CD4-positive, alpha-beta memory T cell (primary cell): ENCODE data around the gene PDIA2. TPM values are rescaled to one million over a fixed set of nuclear protein-coding genes. Genes with fewer than 3 reads are reported as not detected.

Experiments
- CTCF ChIA-PET: fragments of 350-600 bp; sonication (Branson Sonifier 250); formaldehyde crosslinking; loops from one replicate; lab custom pipeline; 2021; ENCODE audit warnings: inconsistent platforms; ENCODE audit not compliant: partially characterized antibody; lab: Charles Lee
- POLR2A ChIA-PET: fragments of 350-600 bp; sonication (Branson Sonifier 250); formaldehyde crosslinking; loops from one replicate; lab custom pipeline; 2021; ENCODE audit not compliant: partially characterized antibody; lab: Charles Lee
- DNase-seq, 5 donors: peaks; one replicate each; pipeline versions ENCODE4 v3.0.0 to v3.0.0-alpha.2; 2020 to 2022; ENCODE audit warnings: mixed read lengths in 1 of 5
- H3K27ac ChIP-seq: one replicate; pipeline ENCODE4 v1.7.0; 2013; ENCODE audit warnings: low read depth, low read length
- H3K27me3 ChIP-seq: 2 replicates; pipeline ENCODE4 v1.7.0; 2013; ENCODE audit warnings: mild to moderate bottlenecking, low read length, moderate library complexity; ENCODE audit not compliant: insufficient read depth
- H3K36me3 ChIP-seq: 2 replicates; pipeline ENCODE4 v1.7.0; 2013; ENCODE audit warnings: mild to moderate bottlenecking, low read length, moderate library complexity; ENCODE audit not compliant: insufficient read depth
- H3K4me1 ChIP-seq: 2 replicates; pipeline ENCODE4 v1.7.0; 2013; ENCODE audit warnings: mild to moderate bottlenecking, low read length, moderate library complexity; ENCODE audit not compliant: insufficient read depth
- H3K4me3 ChIP-seq, 2 donors: one replicate each; pipeline ENCODE4 v1.7.0; 2013; ENCODE audit warnings: low read length in 2 of 2, mild to moderate bottlenecking in 1 of 2
- H3K9me3 ChIP-seq, 2 donors: one replicate each; pipeline ENCODE4 v1.7.0; 2013; ENCODE audit warnings: low read length in 2 of 2, control low read depth in 1 of 2; ENCODE audit not compliant: control insufficient read depth in 1 of 2
- H3K27ac Mint-ChIP-seq, 7 donors: one replicate each; pipeline ENCODE4 v1.8.0; 2020 to 2021; ENCODE audit warnings: mixed read lengths in 7 of 7, mild to moderate bottlenecking in 6 of 7, inconsistent platforms in 3 of 7, moderate library complexity in 3 of 7
- H3K27me3 Mint-ChIP-seq, 2 donors: one replicate each; pipeline ENCODE4 v1.8.0; 2020 to 2021; ENCODE audit warnings: mixed read lengths in 2 of 2
- H3K36me3 Mint-ChIP-seq, 2 donors: one replicate each; pipeline ENCODE4 v1.8.0; 2020 to 2021; ENCODE audit warnings: mixed read lengths in 2 of 2, inconsistent platforms in 1 of 2, mild to moderate bottlenecking in 1 of 2
- H3K4me1 Mint-ChIP-seq, 4 donors: one replicate each; pipeline ENCODE4 v1.8.0; 2020 to 2021; ENCODE audit warnings: mixed read lengths in 4 of 4, mild to moderate bottlenecking in 1 of 4
- H3K4me3 Mint-ChIP-seq, 8 donors: one replicate each; pipeline ENCODE4 v1.8.0; 2020 to 2021; ENCODE audit warnings: mixed read lengths in 8 of 8, mild to moderate bottlenecking in 7 of 8, moderate library complexity in 6 of 8, inconsistent platforms in 3 of 8
- H3K9me3 Mint-ChIP-seq, 8 donors: one replicate each; pipeline ENCODE4 v1.8.0; 2020 to 2021; ENCODE audit warnings: mixed read lengths in 8 of 8, mild to moderate bottlenecking in 5 of 8, inconsistent platforms in 3 of 8, moderate library complexity in 1 of 8
- intact Hi-C: fragments of 100-400 bp; cut with micrococcal nuclease; formaldehyde crosslinking; loops from one replicate; pipeline ENCODE4 v1.15.1; 2023
- polyA plus RNA-seq, 2 donors: library from polyadenylated mRNA; unstranded; fragments of 300-500 nt; fragmentation: Illumina TruSeq; gene quantifications; one replicate each; pipeline ENCODE4 v1.2.3, GENCODE V29; 2021
- total RNA-seq, 2 experiments: library from RNA; stranded (reverse); gene quantifications; one replicate each; pipeline ENCODE4 v1.2.3, GENCODE V29; 2021

The PDIA2 gene
- total and polyA plus RNA-seq, 4 experiments from 2014 or later = not detected

GRCh38 chr16:268141-269053 lies 14.6 kb upstream of the PDIA2 start:
- Histone ChIP-seq H3K9me3 (no peaks in the 10 kb centered on the region), H3K36me3 (no peaks in the 10 kb centered on the region), H3K4me3 (no peak overlapping the region), H3K27ac (no peak overlapping the region), H3K4me1 (peaks cover 6% of the 10 kb centered on the region), H3K27me3 (no peaks in the 10 kb centered on the region)
- Mint-ChIP-seq H3K27me3 (peaks cover 0 to 1% of the 10 kb centered on the region in 2 donors), H3K36me3 (no peaks in the 10 kb centered on the region), H3K4me3 (no peak overlapping the region), H3K27ac (peak overlapping the region in 1 of 7 donors; percentile 69), H3K9me3 (no peaks in the 10 kb centered on the region), H3K4me1 (peaks cover 0 to 10% (median 3%) of the 10 kb centered on the region in 4 donors)
- ChIA-PET POLR2A (interaction anchor here (0.6 kb wide), 1 partner anchor 179 kb away, joined by 3 read pairs; no protein-coding TSS in a partner anchor), CTCF (no interaction called here)
- intact Hi-C loops = no loop called here
- DNase-seq = peak in 1 of 5 donors; percentile 29

DNA sequence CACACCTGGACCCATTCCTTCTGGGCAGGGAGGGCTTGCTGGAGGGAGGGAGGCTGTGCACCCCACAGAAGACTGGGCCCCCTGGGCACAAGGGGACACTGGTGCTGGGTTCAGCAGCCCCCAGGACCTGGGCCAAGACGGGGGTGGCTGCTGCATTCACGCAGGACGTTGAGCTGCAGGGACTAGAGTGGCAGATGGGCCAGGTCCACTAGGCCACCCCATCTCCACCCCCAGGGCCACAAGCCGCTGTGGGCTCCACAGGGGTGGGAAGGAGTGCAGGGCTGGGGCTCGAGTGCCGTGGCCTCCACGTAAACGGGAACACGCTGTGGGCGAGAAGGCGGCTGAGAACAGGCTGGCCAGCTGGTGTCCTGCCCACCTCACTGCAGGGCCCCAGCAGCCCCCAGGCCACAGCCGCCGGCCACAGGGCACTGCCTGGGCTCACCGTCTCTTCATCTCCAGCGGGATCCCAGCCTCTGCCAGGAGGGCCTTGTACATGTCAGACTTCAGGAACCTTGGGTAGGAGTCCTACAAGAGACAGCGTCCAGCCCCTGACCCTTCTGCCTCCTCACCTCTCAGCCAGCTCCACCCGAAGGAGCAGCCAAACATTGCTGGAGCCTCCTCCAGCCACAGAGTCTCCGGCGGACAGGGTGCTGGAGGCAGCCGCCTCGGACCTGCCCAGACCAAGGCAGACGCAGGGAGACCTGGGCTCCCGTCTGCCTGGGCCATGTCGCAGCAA lies 13.7 kb upstream of the PDIA2 start:
- no peaks in the 10 kb centered on the region for H3K9me3 Mint-ChIP-seq
- Histone ChIP-seq H3K4me3 (no peak overlapping the region), H3K27me3 (no peaks in the 10 kb centered on the region), H3K9me3 (no peaks in the 10 kb centered on the region), H3K36me3 (no peaks in the 10 kb centered on the region), H3K27ac (no peak overlapping the region), H3K4me1 (peaks cover 6% of the 10 kb centered on the region)
- H3K27me3 Mint-ChIP-seq = peaks cover 0 to 1% of the 10 kb centered on the region in 2 donors
- no peaks in the 10 kb centered on the region for H3K36me3 Mint-ChIP-seq
- POLR2A ChIA-PET = no interaction called here
- no peak overlapping the region for H3K4me3 Mint-ChIP-seq
- CTCF ChIA-PET = no interaction called here
- peak in 1 of 5 donors; percentile 4 for DNase-seq
- H3K27ac Mint-ChIP-seq = no peak overlapping the region
- peaks cover 0 to 10% (median 3%) of the 10 kb centered on the region in 4 donors for H3K4me1 Mint-ChIP-seq
- intact Hi-C loops = no loop called here

DNA sequence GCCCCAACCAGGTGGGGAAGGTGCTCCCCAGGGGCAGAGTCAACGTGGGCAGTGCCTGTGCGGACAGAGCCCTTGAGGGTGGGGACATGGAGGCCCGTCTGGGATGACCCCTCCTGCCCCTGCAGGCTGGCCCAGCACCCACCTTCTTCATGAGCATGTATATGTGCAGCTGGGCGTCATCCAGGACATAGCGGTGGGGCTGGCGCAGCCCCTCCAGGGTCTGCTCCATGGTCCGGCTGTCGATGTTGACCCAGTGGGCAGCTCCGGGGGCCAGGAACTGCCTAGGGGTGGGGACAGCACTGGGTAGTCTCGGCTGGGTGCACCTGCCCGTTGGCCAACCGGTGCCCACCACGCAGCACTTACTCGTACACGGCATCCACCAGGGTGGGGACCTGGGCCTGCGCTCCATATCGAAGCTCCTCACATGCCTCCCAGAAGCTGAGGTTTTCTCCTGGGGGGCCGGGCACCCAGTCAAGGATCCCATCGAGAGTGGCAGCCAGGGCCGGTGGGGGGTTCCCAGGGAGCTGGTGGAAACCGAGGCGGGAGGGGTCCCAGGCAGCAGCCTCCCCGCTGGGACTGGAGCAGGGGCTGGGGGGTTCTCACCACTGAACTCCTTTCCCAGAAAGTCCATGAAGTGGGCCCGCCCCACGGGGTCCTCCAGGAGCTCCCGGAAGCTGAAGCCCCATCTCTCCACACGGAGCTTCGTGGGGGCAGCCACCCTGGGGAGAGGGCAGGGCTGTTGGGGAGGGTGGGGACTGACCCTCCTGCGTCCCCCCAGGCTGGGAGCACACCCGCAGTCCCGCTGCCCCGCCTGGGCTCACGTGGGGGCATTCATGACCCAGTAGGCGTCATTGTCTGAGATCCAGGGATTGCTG lies 12.3 kb upstream of the PDIA2 start:
- H3K27me3 ChIP-seq = no peaks in the 10 kb centered on the region
- intact Hi-C loops = no loop called here
- Mint-ChIP-seq H3K27ac (no peak overlapping the region), H3K36me3 (no peaks in the 10 kb centered on the region), H3K4me1 (peaks cover 0 to 6% (median 3%) of the 10 kb centered on the region in 4 donors), H3K27me3 (peaks cover 0 to 1% of the 10 kb centered on the region in 2 donors), H3K4me3 (no peak overlapping the region), H3K9me3 (no peaks in the 10 kb centered on the region)
- no peak overlapping the region for H3K27ac ChIP-seq
- ChIA-PET CTCF (no interaction called here), POLR2A (no interaction called here)
- DNase-seq = no peak
- H3K9me3 ChIP-seq = no peaks in the 10 kb centered on the region
- H3K36me3 ChIP-seq = no peaks in the 10 kb centered on the region
- no peak overlapping the region for H3K4me3 ChIP-seq
- H3K4me1 ChIP-seq = peaks cover 7% of the 10 kb centered on the region

GRCh38 chr16:272633-273546 lies 10.1 kb upstream of the PDIA2 start:
- Histone ChIP-seq H3K4me3 (no peak overlapping the region), H3K4me1 (peaks cover 4% of the 10 kb centered on the region), H3K9me3 (no peaks in the 10 kb centered on the region), H3K27me3 (no peaks in the 10 kb centered on the region), H3K36me3 (no peaks in the 10 kb centered on the region), H3K27ac (no peak overlapping the region)
- ChIA-PET POLR2A (no interaction called here), CTCF (no interaction called here)
- Mint-ChIP-seq H3K27ac (no peak overlapping the region), H3K4me3 (no peak overlapping the region), H3K4me1 (peaks cover 0 to 3% (median 0%) of the 10 kb centered on the region in 4 donors), H3K36me3 (no peaks in the 10 kb centered on the region), H3K27me3 (peaks cover 4% of the 10 kb centered on the region in 2 donors), H3K9me3 (no peaks in the 10 kb centered on the region)
- no peak for DNase-seq
- intact Hi-C loops = no loop called here

GRCh38 chr16:273547-274421 lies 9.2 kb upstream of the PDIA2 start:
- peaks cover 4 to 5% of the 10 kb centered on the region in 2 donors for H3K27me3 Mint-ChIP-seq
- H3K27ac Mint-ChIP-seq = no peak overlapping the region
- no peak overlapping the region for H3K4me3 Mint-ChIP-seq
- ChIA-PET POLR2A (no interaction called here), CTCF (no interaction called here)
- DNase-seq = peak in 1 of 5 donors; percentile 30
- H3K4me3 ChIP-seq = no peak overlapping the region
- no peaks in the 10 kb centered on the region for H3K9me3 ChIP-seq
- no peaks in the 10 kb centered on the region for H3K9me3 Mint-ChIP-seq
- H3K4me1 Mint-ChIP-seq = peaks cover under 1 to 4% (median 2%) of the 10 kb centered on the region in 4 donors
- peaks cover 6% of the 10 kb centered on the region for H3K4me1 ChIP-seq
- H3K36me3 Mint-ChIP-seq = no peaks in the 10 kb centered on the region
- H3K27me3 ChIP-seq = no peaks in the 10 kb centered on the region
- H3K27ac ChIP-seq = no peak overlapping the region
- intact Hi-C loops = no loop called here
- no peaks in the 10 kb centered on the region for H3K36me3 ChIP-seq
